Measurements from ENCODE around the gene PARD6G.
A peak's percentile ranks its signal among the peaks of the same experiment; 100 is the strongest.

PARD6G gene

DNA sequence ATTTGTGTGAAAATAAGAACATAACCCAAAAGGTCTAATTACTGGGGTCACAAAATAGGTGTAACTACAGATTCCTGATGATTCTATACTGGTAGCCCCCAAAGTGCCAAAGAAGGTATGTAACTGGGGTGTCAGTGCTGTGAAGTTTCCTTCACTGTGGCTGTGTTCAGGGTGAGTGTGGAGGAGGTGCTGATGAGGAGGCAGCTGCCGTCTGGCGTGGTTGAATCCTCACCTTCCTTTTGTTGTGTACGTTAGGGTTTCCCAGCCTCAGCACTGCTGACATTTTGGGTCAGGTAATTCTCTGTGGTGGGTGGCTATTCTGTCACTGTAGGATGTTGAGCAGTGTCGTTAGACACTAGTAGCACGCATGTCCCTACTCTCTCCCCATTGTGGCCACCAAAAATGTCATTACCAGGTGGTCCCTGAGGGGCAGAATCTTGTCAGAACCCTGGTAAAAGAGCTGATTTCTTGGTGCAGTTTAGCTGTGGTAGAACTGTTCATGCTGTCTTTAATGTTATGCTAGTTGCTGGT lies 106.8 kb downstream of the PARD6G start:
- no peak for DNase-seq

- DNase-seq, result no peak
Observed at GRCh38 chr18:80137976-80138375, 109.3 kb downstream of the PARD6G start.

GRCh38 chr18:80137137-80137536 lies 110.2 kb downstream of the PARD6G start:
- DNase-seq, result no peak

GRCh38 chr18:80136679-80137078 lies 110.6 kb downstream of the PARD6G start:
- no peak for DNase-seq

GRCh38 chr18:80135136-80135535 lies 112.2 kb downstream of the PARD6G start:
- DNase-seq, result no peak

- DNase-seq, result no peak
Observed at GRCh38 chr18:80133124-80133523, 114.2 kb downstream of the PARD6G start.

- DNase-seq, result no peak
Observed at GRCh38 chr18:80132180-80132812, 115.0 kb downstream of the PARD6G start.

- DNase-seq, result no peak
Observed at GRCh38 chr18:80130555-80130954, 116.8 kb downstream of the PARD6G start.

DNA sequence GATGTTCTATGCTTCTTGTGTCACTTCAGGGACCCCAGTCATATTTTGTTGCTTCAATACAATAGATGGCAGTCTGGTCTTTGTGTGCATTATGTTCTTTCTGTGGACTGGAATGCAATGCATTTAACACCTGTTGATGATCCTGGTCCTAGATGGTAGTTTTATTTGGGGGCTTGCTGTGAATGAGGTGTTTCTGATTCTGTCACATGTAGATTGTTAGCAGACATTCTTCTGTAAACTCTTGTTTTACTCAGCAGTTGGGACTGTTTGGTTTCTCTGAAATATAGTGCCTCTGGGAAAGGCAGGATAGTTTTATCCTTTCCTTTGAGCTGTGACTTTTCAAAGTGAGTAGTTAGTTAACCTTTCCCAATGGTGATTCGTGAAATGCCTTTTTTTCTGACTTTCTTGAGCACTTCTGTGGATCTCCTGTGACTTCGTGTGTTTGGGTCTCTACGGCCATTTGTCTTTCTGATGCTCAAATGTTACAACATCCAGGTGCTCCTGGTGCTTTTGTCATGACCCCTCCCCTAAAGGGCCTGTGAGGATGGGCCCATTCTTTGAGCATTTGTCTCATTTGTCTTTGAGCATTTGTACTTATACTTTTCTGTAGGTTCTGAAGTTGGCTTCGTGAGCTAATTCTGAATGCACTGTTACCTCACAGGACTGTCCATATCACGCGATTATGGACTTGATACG lies 117.5 kb downstream of the PARD6G start:
- no peak for DNase-seq

GRCh38 chr18:80127635-80128034 lies 119.7 kb downstream of the PARD6G start:
- no peak for DNase-seq

GRCh38 chr18:80126797-80127196 lies 120.5 kb downstream of the PARD6G start:
- no peak for DNase-seq

GRCh38 chr18:80124131-80124530 lies 123.2 kb downstream of the PARD6G start:
- no peak for DNase-seq

DNA sequence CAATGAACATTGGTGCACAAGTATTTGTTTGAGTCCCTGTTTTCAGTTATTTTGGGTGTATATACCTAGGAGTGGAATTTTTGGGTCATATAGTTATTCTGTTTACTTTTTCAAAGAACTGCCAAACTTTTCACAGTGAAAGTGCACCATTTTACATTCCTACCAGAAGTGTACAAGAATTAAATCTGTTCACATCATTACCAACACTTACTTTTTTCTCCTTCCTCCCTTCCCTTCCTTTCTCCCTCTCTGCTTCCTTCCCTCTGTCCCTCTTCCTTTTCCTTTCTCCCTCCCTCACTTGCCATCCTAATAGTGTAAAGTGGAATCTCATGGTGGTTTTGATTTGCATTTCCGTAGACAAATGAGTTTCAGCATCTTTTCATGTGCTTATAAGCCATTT lies 126.4 kb downstream of the PARD6G start:
- no peak for DNase-seq

DNA sequence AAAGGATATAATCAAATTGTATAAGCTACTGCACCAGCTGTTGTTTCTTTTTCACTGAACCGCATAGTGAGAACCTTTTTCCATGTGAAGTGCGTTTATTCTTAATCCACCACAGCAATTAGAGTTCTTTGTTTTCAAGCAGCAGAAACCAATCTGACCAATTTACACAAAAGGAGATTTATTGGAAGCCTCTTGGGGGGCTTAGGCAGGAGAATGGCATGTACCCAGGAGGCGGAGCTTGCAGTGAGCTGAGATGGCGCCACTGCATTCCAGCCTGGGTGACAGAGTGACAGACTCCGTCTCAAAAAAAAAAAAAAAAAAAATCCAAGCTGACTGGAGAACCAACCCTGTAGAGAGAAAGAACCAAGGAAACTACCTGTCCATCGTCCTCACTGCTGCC lies 128.2 kb downstream of the PARD6G start:
- DNase-seq, result no peak

GRCh38 chr18:80115035-80115434 lies 132.3 kb downstream of the PARD6G start:
- no peak for DNase-seq

- DNase-seq, result no peak
Observed at GRCh38 chr18:80112624-80113248, 134.6 kb downstream of the PARD6G start.

GRCh38 chr18:80109676-80110078 lies 137.6 kb downstream of the PARD6G start:
- DNase-seq, result no peak

GRCh38 chr18:80108739-80109675 lies 138.3 kb downstream of the PARD6G start, which contains the start of gene ADNP2:
Gene ADNP2 (plus strand): TSS chr18:80109262. CDS start chr18:80117543, 8,281 bp downstream.
- peak; percentile 49 to 73 (median 63) for DNase-seq

- DNase-seq, result no peak
Observed at GRCh38 chr18:80108121-80108536, 139.2 kb downstream of the PARD6G start.

- DNase-seq, result no peak
Observed at GRCh38 chr18:80107426-80107825, 139.9 kb downstream of the PARD6G start.
